Brain microvascular endothelial cell (primary cell): ENCODE results near the gene GNPTG.

Experiments used
- DNase-seq: peaks from one replicate; pipeline ENCODE4 v3.0.0-alpha.2; 2020
- H3K27ac ChIP-seq: fragments of 250-450 bp; sonication (Bioruptor Pico); 2 replicates; pipeline ENCODE4 v1.5.1; 2020; ENCODE audit warnings: mild to moderate bottlenecking, moderate library complexity
- H3K27me3 ChIP-seq: fragments of 250-450 bp; sonication (Bioruptor Pico); replicated peaks from 2 replicates; pipeline ENCODE4 v1.5.1; 2020; ENCODE audit warnings: mild to moderate bottlenecking
- H3K36me3 ChIP-seq: fragments of 250-450 bp; sonication (Bioruptor Pico); replicated peaks from 2 replicates; pipeline ENCODE4 v1.5.1; 2020; ENCODE audit warnings: mild to moderate bottlenecking
- H3K4me3 ChIP-seq: 2 replicates; pipeline ENCODE4 v1.5.1; 2011; ENCODE audit warnings: low read depth, mild to moderate bottlenecking, control low read depth, low read length, moderate library complexity
- CTCF ChIP-seq: IDR thresholded peaks from 2 replicates; pipeline ENCODE4 v1.5.1; 2011; ENCODE audit warnings: low read depth, mild to moderate bottlenecking, moderate library complexity, low read length, control low read depth, inconsistent platforms; ENCODE audit errors: missing control alignments
- in situ Hi-C: cut with HindIII; loops from 2 replicates; pipeline ENCODE4 v1.10.0; 2017; ENCODE audit warnings: low sequenced_read_pairs, low pct_ligation_motif_present

The GNPTG gene

GRCh38 chr16:1312903-1313302, 38.8 kb upstream of the GNPTG start:
- Histone ChIP-seq H3K27ac (no peak overlapping the region), H3K27me3 (no peaks in the 10 kb centered on the region), H3K36me3 (peaks cover 44% of the 10 kb centered on the region), H3K4me3 (no peak overlapping the region)
- TF ChIP-seq CTCF = no peak
- in situ Hi-C loops = no loop called here
- no peak for DNase-seq

GRCh38 chr16:1313721-1314369, 37.9 kb upstream of the GNPTG start:
- Histone ChIP-seq H3K27me3 (no peaks in the 10 kb centered on the region), H3K4me3 (no peak overlapping the region), H3K27ac (no peak overlapping the region), H3K36me3 (peaks cover 54% of the 10 kb centered on the region)
- TF ChIP-seq CTCF = no peak
- DNase-seq = no peak
- in situ Hi-C loops = no loop called here

- in situ Hi-C loops = no loop called here
- peaks cover 61% of the 10 kb centered on the region for H3K36me3 ChIP-seq
These were observed 37.2 kb upstream of the GNPTG start for GRCh38 chr16:1314399-1315068.

GRCh38 chr16:1315081-1316032, 36.4 kb upstream of the GNPTG start:
- DNase-seq = no peak
- TF ChIP-seq CTCF = no peak
- Histone ChIP-seq H3K36me3 (peaks cover 69% of the 10 kb centered on the region), H3K4me3 (no peak overlapping the region), H3K27ac (no peak overlapping the region), H3K27me3 (no peaks in the 10 kb centered on the region)
- in situ Hi-C loops = no loop called here

More at GRCh38 chr16:1314399-1315068, 37.2 kb upstream of the GNPTG start:
- Histone ChIP-seq H3K4me3 (no peak overlapping the region), H3K27ac (no peak overlapping the region), H3K27me3 (no peaks in the 10 kb centered on the region)
- DNase-seq = no peak
- TF ChIP-seq CTCF = no peak

- Histone ChIP-seq H3K36me3 (peaks cover 76% of the 10 kb centered on the region), H3K4me3 (no peak overlapping the region), H3K27me3 (no peaks in the 10 kb centered on the region), H3K27ac (no peak overlapping the region)
- DNase-seq = no peak
- TF ChIP-seq CTCF = no peak
- in situ Hi-C loops = no loop called here
These were observed 35.7 kb upstream of the GNPTG start for GRCh38 chr16:1316033-1316405.
